Panc1 (cell line): Measurements from ENCODE around the gene RYR3. TPM values are rescaled to one million over a fixed set of nuclear protein-coding genes. Genes with fewer than 3 reads are reported as not detected.

Experiments used
- ATAC-seq: fragments of 200-7000 bp; cut with Tn5 transposase; 2 replicates; pipeline ENCODE4 v1.9.1; 2020; ENCODE audit warnings: mild to moderate bottlenecking, moderate library complexity
- BruUV-seq: library from RNA; stranded (reverse); fragments of 400-500 nt; replicated peaks from 2 replicates; lab custom pipeline; 2021; lab: Mats Ljungman, UMichigan
- CTCF ChIA-PET: fragments of 300-600 bp; sonication (Branson Sonifier 250); formaldehyde crosslinking; loops from one replicate; lab custom pipeline; 2022; ENCODE audit warnings: antibody characterized with exemption; lab: Charles Lee
- POLR2A ChIA-PET: fragments of 300-600 bp; sonication (Branson Sonifier 250); formaldehyde crosslinking; loops from one replicate; lab custom pipeline; 2022; ENCODE audit warnings: antibody characterized with exemption; lab: Charles Lee
- DNase-seq: peaks from one replicate; pipeline ENCODE4 v3.0.0-alpha.2; 2010; ENCODE audit warnings: low read depth, low spot score
- H3K27ac ChIP-seq: 2 replicates; pipeline ENCODE4 v1.5.1; 2011; ENCODE audit warnings: mild to moderate bottlenecking, low read length, inconsistent platforms
- H3K27me3 ChIP-seq: fragments of 200-500 bp; sonication (Bioruptor generic); 2 replicates; pipeline ENCODE4 v1.6.0; 2014; ENCODE audit warnings: low read length, inconsistent platforms; ENCODE audit not compliant: control insufficient read depth, insufficient read depth
- H3K36me3 ChIP-seq: fragments of 200-500 bp; sonication (Bioruptor generic); 2 replicates; pipeline ENCODE4 v1.5.1; 2014; ENCODE audit warnings: inconsistent platforms, mild to moderate bottlenecking, low read length, moderate library complexity; ENCODE audit not compliant: control insufficient read depth, insufficient read depth
- H3K4me1 ChIP-seq: 2 replicates; pipeline ENCODE4 v1.5.1; 2011; ENCODE audit warnings: inconsistent platforms, mild to moderate bottlenecking, low read length, moderate library complexity; ENCODE audit not compliant: control insufficient read depth, insufficient read depth
- H3K4me3 ChIP-seq, 2 experiments: 2 replicates each; pipeline ENCODE4 v1.5.1; 2011 to 2012; ENCODE audit warnings: low read depth in 2 of 2, low read length in 2 of 2, mild to moderate bottlenecking in 2 of 2, inconsistent platforms in 1 of 2, moderate library complexity in 1 of 2
- H3K9me3 ChIP-seq: fragments of 200-500 bp; sonication (Bioruptor generic); 2 replicates; pipeline ENCODE4 v1.5.1; 2014; ENCODE audit warnings: low read depth, mild to moderate bottlenecking, inconsistent platforms, low read length, moderate library complexity; ENCODE audit not compliant: control insufficient read depth, insufficient read depth
- POLR2AphosphoS5 ChIP-seq: IDR thresholded peaks from 2 replicates; pipeline ENCODE4 v1.6.1; 2012; ENCODE audit warnings: mild to moderate bottlenecking, low read depth, low read length, moderate library complexity
- REST ChIP-seq, 2 experiments: IDR thresholded peaks; 2 replicates each; pipeline ENCODE4 v1.6.1; 2011 to 2012; ENCODE audit warnings: low read depth in 2 of 2, control low read depth in 1 of 2, low read length in 1 of 2, mild to moderate bottlenecking in 1 of 2, moderate library complexity in 1 of 2; ENCODE audit not compliant: insufficient read depth in 1 of 2
- SIN3A ChIP-seq: IDR thresholded peaks from 2 replicates; pipeline ENCODE4 v1.6.1; 2012; ENCODE audit warnings: low read depth, mild to moderate bottlenecking, low read length, moderate library complexity, borderline replicate concordance; ENCODE audit not compliant: insufficient read depth
- TCF7L2 ChIP-seq: IDR thresholded peaks from 2 replicates; pipeline ENCODE4 v1.6.1; 2011; ENCODE audit warnings: mild to moderate bottlenecking, low read depth, low read length, inconsistent platforms
- in situ Hi-C: cut with HindIII; loops from 2 replicates; pipeline ENCODE4 v1.10.0; 2016; ENCODE audit warnings: low sequenced_read_pairs, low pct_unique_long_range_greater_than_20kb
- intact Hi-C: fragments of 100-400 bp; cut with micrococcal nuclease; formaldehyde crosslinking; loops from one replicate; pipeline ENCODE4 v1.10.0; 2022; ENCODE audit not compliant: unreplicated experiment
- total RNA-seq: library from RNA; stranded (reverse); gene quantifications from one replicate; pipeline ENCODE4 v1.2.1, GENCODE V29; 2021; ENCODE audit not compliant: unreplicated experiment
- TF ChIP-seq, protein P1 (sequence below): fragments of 450-650 bp; IDR thresholded peaks from 2 replicates; pipeline ENCODE4 v1.5.1; 2017; ENCODE audit warnings: mild to moderate bottlenecking

RYR3 gene
- total RNA-seq, 1 experiment from 2014 or later = not detected

GRCh38 chr15:33277689-33278088, 33.1 kb upstream of the RYR3 start:
- ChIA-PET POLR2A (no interaction called here), CTCF (interaction anchor here (0.7 kb wide), 1 partner anchor 12 kb away, joined by 4 read pairs; no protein-coding TSS in a partner anchor)
- no peaks in the 10 kb centered on the region for H3K27me3 ChIP-seq
- H3K36me3 ChIP-seq = no peaks in the 10 kb centered on the region
- TF ChIP-seq REST (IDR thresholded peaks at IDR 0.05; ENCODE audit: insufficient read depth in 1 of 2, low read depth in 2 of 2, low read length in 1 of 2) (no peak), TCF7L2 (no peak), SIN3A (no peak), POLR2AphosphoS5 (no peak)
- TF ChIP-seq, protein P1, sequence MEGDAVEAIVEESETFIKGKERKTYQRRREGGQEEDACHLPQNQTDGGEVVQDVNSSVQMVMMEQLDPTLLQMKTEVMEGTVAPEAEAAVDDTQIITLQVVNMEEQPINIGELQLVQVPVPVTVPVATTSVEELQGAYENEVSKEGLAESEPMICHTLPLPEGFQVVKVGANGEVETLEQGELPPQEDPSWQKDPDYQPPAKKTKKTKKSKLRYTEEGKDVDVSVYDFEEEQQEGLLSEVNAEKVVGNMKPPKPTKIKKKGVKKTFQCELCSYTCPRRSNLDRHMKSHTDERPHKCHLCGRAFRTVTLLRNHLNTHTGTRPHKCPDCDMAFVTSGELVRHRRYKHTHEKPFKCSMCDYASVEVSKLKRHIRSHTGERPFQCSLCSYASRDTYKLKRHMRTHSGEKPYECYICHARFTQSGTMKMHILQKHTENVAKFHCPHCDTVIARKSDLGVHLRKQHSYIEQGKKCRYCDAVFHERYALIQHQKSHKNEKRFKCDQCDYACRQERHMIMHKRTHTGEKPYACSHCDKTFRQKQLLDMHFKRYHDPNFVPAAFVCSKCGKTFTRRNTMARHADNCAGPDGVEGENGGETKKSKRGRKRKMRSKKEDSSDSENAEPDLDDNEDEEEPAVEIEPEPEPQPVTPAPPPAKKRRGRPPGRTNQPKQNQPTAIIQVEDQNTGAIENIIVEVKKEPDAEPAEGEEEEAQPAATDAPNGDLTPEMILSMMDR = no peak
- H3K27ac ChIP-seq = no peak overlapping the region
- DNase-seq (no peak), ATAC-seq (no peak)
- no peak overlapping the region for H3K4me3 ChIP-seq
- peaks cover 16% of the 10 kb centered on the region for H3K4me1 ChIP-seq
- BruUV-seq = no TSS peak
- intact Hi-C loops = no loop called here
- H3K9me3 ChIP-seq = no peaks in the 10 kb centered on the region; the same call in 1 of the 2 replicates
- in situ Hi-C loops = no loop called here

DNA sequence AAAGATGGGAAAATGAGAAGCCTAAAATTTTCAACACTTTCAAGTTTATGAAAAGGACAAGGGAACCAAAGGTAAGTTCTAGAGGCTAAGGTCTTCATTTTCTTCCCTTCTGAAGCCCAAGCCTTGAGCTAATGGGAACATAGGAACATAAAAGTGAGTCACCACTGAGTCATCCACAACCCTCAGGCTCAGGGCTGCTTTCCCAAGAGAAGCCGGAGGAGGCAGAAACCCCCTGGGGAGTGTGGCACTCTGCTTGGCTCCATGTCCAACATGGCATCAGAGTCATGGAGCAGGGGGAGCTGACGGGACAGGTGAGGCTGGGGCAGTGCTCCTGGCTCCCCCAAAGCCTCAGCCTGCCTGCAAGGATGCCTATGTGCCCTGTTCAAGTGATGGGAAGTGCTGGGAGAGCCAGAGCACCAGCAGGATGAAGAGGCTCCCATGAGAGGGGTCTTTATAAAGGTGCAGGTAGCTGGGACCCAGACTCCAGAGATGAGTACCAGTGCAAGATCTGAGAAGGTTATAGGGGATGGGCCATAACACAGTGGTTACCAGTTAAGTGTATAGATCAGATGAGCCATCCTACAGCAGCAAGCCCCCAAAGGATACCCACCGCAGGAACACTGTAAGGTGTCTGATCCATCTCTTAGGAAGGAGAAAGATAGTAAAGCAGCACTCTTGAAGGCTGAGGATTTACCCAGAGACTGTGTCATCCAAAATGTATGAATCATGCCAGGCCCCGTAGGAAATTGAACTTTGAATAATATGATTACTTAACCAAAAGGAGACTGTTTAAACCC, 31.8 kb upstream of the RYR3 start:
- Histone ChIP-seq H3K27me3 (no peaks in the 10 kb centered on the region), H3K4me3 (no peak overlapping the region), H3K27ac (peak overlapping the region; percentile 45; the same call in 1 of the 2 replicates), H3K36me3 (no peaks in the 10 kb centered on the region), H3K9me3 (no peaks in the 10 kb centered on the region; the same call in 1 of the 2 replicates), H3K4me1 (peaks cover 16% of the 10 kb centered on the region)
- intact Hi-C loops (no loop called here), in situ Hi-C loops (no loop called here)
- POLR2A ChIA-PET = no interaction called here
- DNase-seq = peak; percentile 57
- TF ChIP-seq SIN3A (no peak), REST (IDR thresholded peaks at IDR 0.05; ENCODE audit: insufficient read depth in 1 of 2, low read depth in 2 of 2, low read length in 1 of 2) (no peak), TCF7L2 (no peak), POLR2AphosphoS5 (no peak; the same call in 1 of the 2 replicates)
- TF ChIP-seq, protein P1 = no peak
- CTCF ChIA-PET = interaction anchor here (0.6 to 1.2 kb wide), 3 partner anchors 13 to 658 kb away, joined by 3 to 4 read pairs (median 4); no protein-coding TSS in a partner anchor
- peak; percentile 99 for ATAC-seq
- BruUV-seq = no TSS peak
